ENCODE results near the gene CFAP43.

CFAP43 gene, protein sequence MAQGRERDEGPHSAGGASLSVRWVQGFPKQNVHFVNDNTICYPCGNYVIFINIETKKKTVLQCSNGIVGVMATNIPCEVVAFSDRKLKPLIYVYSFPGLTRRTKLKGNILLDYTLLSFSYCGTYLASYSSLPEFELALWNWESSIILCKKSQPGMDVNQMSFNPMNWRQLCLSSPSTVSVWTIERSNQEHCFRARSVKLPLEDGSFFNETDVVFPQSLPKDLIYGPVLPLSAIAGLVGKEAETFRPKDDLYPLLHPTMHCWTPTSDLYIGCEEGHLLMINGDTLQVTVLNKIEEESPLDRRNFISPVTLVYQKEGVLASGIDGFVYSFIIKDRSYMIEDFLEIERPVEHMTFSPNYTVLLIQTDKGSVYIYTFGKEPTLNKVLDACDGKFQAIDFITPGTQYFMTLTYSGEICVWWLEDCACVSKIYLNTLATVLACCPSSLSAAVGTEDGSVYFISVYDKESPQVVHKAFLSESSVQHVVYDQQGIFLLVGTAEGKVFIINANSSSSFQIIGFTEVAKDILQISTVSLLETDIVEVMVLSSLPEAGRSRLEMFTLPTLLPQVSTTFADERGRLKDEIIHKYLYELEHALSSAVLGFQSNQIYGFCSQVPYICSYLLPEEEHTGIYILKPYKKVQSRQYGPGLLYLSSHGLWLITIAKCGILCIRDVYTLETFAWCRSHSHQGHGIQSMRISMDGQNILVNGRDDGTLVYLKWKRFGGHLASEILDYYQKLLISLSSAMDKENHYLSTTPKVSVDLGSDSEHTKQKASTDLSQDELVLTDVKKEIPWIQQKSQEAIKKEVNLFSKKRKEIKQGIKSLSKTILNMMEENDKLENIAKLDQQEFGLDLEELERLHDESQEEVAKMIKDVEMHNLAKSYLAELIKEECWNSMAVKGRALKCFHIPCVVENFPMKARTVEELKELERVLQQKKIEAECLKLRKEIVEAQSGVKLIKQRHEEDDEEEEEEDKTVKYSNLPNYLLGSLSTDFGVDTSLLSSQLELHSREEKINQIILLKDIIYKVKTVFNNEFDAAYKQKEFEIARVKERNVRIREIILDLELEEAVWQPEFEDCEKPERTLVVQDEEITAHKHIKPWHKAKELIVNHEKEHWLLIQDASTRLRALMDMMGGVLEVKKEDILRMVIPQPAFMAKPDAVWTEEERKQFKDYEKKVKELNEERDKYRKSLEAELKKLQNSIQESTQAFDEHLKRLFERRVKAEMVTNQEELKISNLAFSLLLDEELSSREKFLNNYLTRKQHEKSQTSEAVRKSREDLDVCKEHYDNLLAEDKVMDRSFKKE (N-terminal part only)

GRCh38 chr10:104231784-104232612 is at the start of gene CFAP43:
Gene CFAP43, minus strand, starts transcription at chr10:104232364. Its CDS starts 118 bp downstream, at chr10:104232246.
- DNase-seq, result peak; percentile 97

DNA sequence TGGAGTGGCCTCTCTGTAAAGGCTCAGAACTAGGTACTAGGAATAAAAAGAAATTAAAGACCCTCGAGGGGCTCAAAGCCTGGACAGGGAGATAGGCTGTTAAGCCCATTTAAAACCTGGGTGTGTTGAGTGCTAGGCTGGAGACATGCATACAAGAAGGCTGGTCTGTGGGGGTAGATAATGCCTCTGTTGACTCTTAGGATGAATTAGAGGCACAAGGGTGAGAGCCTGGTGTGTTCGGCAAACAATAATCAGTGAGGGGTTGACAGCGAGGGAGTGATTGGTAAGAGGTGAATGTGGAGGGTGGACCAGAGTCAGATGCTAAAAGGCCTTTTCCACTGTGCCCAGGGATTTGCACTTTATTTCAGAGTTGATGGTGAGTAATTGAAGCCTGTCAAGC is 49.5 kb upstream of the CFAP43 start:
- no peak for DNase-seq

GRCh38 chr10:104279550-104280259 is 47.5 kb upstream of the CFAP43 start:
- DNase-seq, result no peak

GRCh38 chr10:104277785-104278184 is 45.6 kb upstream of the CFAP43 start:
- no peak for DNase-seq

DNA sequence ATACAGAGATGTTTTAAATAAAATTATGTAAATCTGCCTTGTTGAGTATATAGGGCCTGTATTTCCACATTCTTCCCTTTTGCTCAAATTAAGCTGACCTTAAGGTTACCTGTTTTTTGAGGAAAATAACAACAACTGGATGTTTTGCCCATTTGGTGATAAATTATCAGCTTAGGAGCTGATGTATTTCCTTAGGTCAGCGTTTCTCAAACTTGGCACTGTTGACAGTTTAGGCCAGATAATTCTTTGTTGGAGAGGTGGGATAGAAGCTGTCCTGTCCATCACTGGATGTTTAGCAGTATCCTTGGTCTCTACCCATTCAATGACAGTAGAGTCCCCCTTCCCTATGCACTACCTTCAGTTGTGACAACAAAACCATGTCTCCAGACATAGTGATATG is 44.0 kb upstream of the CFAP43 start:
- no peak for DNase-seq

DNA sequence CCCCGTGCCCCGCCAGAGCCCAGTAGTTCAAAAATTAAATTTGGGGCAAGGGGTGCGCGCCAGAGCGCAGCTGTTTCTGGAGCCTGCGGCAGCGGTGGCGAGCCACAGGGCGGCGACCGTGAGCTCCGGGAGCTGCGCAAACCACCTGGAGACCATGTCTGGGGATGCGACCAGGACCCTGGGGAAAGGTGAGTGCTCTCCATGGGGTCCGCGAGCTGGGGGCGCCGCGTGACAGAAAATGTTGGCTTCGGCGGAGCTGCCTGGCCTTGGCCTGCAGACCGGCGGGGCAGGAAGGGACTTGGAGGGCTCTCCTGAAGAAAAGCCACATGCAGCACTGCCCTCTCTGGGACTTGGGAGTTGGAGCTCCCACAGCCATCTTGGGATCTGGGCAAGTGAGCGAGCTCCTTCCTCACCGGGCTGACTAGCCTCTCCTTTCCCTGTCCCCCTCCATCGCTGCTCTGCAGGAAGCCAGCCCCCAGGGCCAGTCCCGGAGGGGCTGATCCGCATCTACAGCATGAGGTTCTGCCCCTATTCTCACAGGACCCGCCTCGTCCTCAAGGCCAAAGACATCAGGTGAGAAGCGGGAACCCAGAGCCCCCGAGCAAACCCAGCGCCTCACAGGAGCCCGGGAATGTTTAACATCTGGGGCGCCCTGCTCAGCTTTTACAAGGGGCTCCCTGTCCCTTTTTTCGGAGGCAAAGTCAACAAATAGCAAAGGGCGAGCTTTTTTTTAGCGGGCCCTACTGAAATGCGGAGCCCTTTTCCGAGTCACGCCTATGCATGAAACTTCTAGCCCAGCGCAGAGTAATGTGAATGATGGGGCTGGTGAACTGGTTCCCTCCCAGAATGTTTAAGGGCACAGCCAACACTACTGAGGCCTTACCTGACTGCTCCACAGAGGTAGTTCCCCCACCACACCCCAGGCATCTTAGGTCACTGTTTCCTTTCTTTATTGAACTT is 42.9 kb upstream of the CFAP43 start:
- peak; percentile 23 for DNase-seq

DNA sequence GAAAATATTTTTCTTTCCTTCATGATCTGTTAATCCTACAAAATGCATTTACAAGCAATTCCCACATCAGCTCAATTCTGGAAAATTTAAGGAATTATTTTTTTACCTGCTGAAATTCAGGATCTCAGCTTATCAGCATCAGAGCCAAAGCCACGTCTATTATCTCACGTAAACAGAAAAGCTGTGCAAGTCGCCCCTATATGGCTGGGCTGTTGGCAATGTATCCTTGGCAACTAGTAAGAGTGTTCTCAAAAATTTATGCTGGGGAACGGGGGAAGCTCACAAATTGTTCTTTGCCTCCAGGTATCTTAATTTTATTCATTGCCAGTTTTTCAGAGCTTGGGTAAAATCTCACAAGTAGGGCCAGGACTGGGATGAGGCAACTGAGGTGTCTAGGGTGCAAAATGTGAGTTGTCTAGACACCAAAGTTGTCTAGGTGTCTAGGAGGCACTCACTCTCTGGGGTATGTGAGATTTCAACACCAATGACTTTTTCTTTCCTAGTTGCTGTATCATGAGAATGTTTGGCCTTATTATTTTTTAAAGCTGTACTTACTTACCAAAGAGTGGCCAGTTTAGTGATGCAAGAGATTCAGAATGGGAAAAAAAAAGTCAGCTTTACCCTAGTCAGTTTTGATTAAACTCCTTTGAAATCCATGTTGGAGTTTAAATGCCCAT is 41.9 kb upstream of the CFAP43 start:
- DNase-seq, result no peak

GRCh38 chr10:104273286-104273685 is 41.1 kb upstream of the CFAP43 start:
- no peak for DNase-seq

- peak; percentile 98 for DNase-seq
Observed at GRCh38 chr10:104268713-104269645, 36.8 kb upstream of the CFAP43 start, which contains the start of gene GSTO2. Gene GSTO2, plus strand, starts transcription at chr10:104269184. Its CDS starts 5,732 bp downstream, at chr10:104274916.

- peak; percentile 42 for DNase-seq
Observed at GRCh38 chr10:104268405-104268712, 36.2 kb upstream of the CFAP43 start.

- DNase-seq, result no peak
Observed at GRCh38 chr10:104267721-104268404, 35.7 kb upstream of the CFAP43 start.

DNA sequence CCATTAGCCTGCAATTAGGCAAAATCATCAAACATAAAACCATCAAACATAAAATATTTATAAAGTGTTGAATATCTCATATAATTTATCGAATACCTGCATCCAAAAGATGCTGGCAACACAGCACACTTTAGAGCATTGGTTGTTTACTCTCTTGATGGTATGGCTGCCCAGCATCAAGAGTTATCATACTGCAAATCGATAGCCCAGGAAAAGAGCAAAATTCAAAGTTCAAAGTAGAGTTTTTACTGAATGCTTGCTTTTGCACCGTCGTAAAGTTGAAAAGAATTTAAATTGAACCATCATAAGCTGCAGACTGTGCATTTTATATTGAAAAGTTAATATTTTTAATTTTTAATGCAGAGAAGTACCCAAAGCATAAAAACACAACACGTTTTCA is 32.6 kb upstream of the CFAP43 start:
- no peak for DNase-seq

DNA sequence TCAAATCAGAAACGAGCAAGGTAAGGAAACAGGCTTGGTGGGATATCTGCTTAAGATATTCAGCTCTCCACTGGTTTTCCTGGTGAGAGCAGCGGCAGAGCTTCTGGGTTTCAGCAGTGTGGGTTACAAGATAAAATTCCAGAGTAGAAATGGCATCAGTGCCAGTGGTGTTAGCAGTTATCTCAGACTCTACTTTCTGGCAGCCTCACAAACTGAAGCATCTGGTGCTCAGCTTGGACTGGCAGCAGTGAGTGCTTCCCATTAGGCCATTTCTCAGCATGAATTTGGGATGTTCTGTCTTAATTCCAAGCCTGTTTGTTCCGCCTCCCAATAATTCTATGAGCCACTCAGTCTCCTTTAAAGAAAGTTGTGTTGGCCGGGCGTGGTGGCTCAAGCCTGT is 29.9 kb upstream of the CFAP43 start:
- no peak for DNase-seq

DNA sequence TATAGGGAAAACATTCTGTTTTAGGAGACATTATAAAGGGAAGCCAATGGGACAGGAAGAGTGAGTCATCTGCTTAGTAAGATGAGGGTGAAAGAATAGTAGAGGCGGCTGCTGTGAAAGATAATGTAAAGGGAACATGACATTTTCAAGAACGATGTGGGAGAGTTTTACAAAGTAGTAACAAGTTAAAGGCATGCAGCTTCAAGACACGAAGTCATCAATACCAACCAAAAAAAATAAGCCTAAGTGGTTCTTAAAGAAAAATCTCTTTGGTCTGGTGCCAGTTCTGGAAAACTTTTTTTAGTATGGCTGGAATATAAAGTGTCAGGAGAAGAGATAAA is 28.6 kb upstream of the CFAP43 start:
- no peak for DNase-seq

GRCh38 chr10:104259999-104260774 is 28.0 kb upstream of the CFAP43 start:
- no peak for DNase-seq

- DNase-seq, result no peak
Observed at GRCh38 chr10:104259456-104259855, 27.3 kb upstream of the CFAP43 start.

GRCh38 chr10:104258209-104258608 is 26.0 kb upstream of the CFAP43 start:
- DNase-seq, result no peak

Data from NCI-H82 (cell line).